ENCODE results near the gene SYNDIG1L. TPM values are rescaled to one million over a fixed set of nuclear protein-coding genes. Genes with fewer than 3 reads are reported as not detected.
A peak's percentile ranks its signal among the peaks of the same experiment; 100 is the strongest.

The SYNDIG1L gene
- total RNA-seq, 1 donor from 2014 or later: not detected

DNA sequence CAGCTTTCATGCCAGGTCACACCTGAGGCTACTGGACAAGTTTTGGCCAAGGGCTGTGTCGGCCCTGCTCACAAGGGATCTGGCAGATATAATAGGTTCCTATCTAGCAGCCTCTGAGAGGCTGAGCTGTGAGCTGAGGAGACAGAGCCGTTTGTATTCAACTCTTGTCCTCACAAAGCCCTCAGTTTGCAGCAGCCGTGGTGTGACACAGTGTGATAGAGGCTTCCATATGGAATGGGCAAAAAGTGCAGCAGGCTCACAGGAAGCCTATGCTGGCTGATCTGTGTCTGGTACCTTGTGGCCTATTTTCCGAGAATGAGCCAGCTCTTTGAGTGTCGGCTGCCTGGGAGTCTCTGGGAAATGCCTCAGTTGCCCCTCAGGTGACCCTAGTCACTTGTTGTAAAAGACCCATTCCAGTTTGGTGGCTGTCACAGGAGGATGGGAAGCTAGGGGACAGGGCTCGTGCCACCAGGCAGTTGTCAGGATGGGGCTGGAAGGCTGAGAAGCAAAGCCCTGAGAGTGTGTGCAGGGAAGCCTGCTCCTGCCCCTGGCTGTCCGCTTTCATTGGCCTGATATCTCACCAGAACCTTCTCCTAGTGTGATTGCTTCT lies 61.6 kb downstream of the SYNDIG1L start:
- DNase-seq (ENCODE audit: low spot score): no peak

DNA sequence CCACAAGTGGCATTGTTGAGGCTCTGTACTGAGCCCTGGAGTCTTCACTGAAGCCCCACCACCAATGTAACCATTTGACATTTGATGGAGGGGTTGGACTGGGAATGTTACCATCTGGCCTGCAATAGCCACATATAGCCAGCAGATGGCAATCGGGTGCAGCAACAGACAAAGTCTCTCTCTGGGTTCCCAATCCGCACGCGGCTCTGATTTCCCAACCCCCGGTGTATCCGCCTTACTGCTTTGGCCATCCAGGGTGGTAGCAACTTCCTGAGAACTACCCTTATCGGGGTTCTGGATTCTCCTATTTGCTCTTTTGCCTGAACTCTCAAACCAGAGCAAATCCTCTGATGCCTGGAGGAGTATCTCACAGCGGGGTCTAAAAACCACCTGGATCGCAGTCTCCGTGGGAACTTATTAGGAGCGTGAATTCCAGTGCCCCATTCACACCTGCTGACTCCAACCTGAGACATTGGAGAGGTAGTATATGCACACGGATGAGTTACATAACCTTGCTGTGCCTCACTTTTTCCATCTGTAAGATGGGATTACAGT lies 63.6 kb downstream of the SYNDIG1L start:
- DNase-seq (ENCODE audit: low spot score) (peak; percentile 75), ATAC-seq (peak; percentile 99)

More for the DNA sequence above, 61.6 kb downstream of the SYNDIG1L start:
- no peak for ATAC-seq

DNA sequence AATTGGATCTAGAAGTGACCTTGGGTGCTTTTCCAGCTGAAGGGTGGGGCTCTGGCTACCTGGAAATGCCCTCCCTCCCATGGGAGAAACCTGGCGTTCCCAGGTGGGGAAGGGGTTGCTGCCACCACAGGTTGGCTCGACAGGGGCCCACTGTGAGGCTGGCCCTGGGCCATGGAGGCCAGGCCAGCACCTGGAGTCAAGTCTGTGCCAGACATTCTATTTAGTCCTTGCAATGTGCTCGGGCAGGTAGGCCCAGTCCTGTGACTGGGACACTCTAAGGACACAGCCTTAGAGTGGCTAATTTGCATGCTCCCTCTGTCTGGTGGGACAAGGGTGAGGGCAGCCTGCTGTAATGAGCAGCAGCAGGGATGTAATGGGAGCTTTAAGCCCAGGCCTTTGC lies 65.8 kb downstream of the SYNDIG1L start:
- ATAC-seq (no peak), DNase-seq (ENCODE audit: low spot score) (no peak)

- DNase-seq (ENCODE audit: low spot score): no peak
- ATAC-seq: no peak
Measured at GRCh38 chr14:74358176-74358829, 67.7 kb downstream of the SYNDIG1L start.

- no peak for ATAC-seq
- no peak for DNase-seq (ENCODE audit: low spot score)
Measured at GRCh38 chr14:74357585-74357984, 68.4 kb downstream of the SYNDIG1L start.

- ATAC-seq: no peak
- no peak for DNase-seq (ENCODE audit: low spot score)
Measured at GRCh38 chr14:74356892-74357575, 69.0 kb downstream of the SYNDIG1L start.

Other genes starting within 250 kb of the SYNDIG1L start
- gene VSX2, start 186.8 kb downstream of the SYNDIG1L start, total RNA-seq: not detected
- gene ABCD4, start 123.3 kb downstream of the SYNDIG1L start, total RNA-seq: 39.7 TPM
- gene VRTN, start 77.7 kb downstream of the SYNDIG1L start, total RNA-seq: 0.08 TPM
- 35.4 TPM for gene NPC2, start 67.1 kb upstream of the SYNDIG1L start, total RNA-seq
- gene ISCA2, start 67.6 kb upstream of the SYNDIG1L start, total RNA-seq: 10.0 TPM
- 1.1 TPM for gene LTBP2, start 186.0 kb upstream of the SYNDIG1L start, total RNA-seq

Measured in left lobe of liver (tissue), 2 donors.